H9 (cell line): Measurements from ENCODE around the gene COL11A1. TPM values are rescaled to one million over a fixed set of nuclear protein-coding genes. Genes with fewer than 3 reads are reported as not detected.
A peak's percentile ranks its signal among the peaks of the same experiment; 100 is the strongest.

ENCODE experiments used
- DNase-seq: peaks from one replicate; pipeline ENCODE4 v3.0.0-alpha.2; 2017
- H2AFZ ChIP-seq: one replicate; pipeline ENCODE4 v1.6.1; 2013; ENCODE audit warnings: mild to moderate bottlenecking, low read length, control low read depth, moderate library complexity
- H2AK5ac ChIP-seq: 2 replicates; pipeline ENCODE4 v1.6.1; 2013; ENCODE audit warnings: low read length, control low read depth, mixed read lengths; ENCODE audit not compliant: insufficient read length
- H2BK120ac ChIP-seq: one replicate; pipeline ENCODE4 v1.6.1; 2013; ENCODE audit warnings: low read depth, mild to moderate bottlenecking, low read length, control low read depth, inconsistent platforms; ENCODE audit not compliant: poor library complexity, severe bottlenecking
- H2BK12ac ChIP-seq: 2 replicates; pipeline ENCODE4 v1.6.1; 2013; ENCODE audit warnings: low read length, control low read depth, mixed read lengths, low read depth; ENCODE audit not compliant: insufficient read length
- H2BK15ac ChIP-seq: 2 replicates; pipeline ENCODE4 v1.6.1; 2013; ENCODE audit warnings: low read depth, low read length, control low read depth
- H2BK20ac ChIP-seq: one replicate; pipeline ENCODE4 v1.6.1; 2013; ENCODE audit warnings: low read depth, mild to moderate bottlenecking, low read length, control low read depth, inconsistent platforms; ENCODE audit not compliant: poor library complexity, severe bottlenecking
- H2BK5ac ChIP-seq: 2 replicates; pipeline ENCODE4 v1.6.1; 2013; ENCODE audit warnings: low read length, control low read depth, mixed read lengths; ENCODE audit not compliant: insufficient read length
- H3K14ac ChIP-seq: 2 replicates; pipeline ENCODE4 v1.6.1; 2013; ENCODE audit warnings: low read length, control low read depth; ENCODE audit not compliant: insufficient read depth
- H3K18ac ChIP-seq: 2 replicates; pipeline ENCODE4 v1.6.1; 2013; ENCODE audit warnings: low read depth, mild to moderate bottlenecking, mixed read lengths, low read length, control low read depth; ENCODE audit not compliant: insufficient read length
- H3K23ac ChIP-seq: 2 replicates; pipeline ENCODE4 v1.6.1; 2013; ENCODE audit warnings: low read length, control low read depth, mixed read lengths, low read depth; ENCODE audit not compliant: insufficient read length
- H3K23me2 ChIP-seq: 2 replicates; pipeline ENCODE4 v1.6.1; 2013; ENCODE audit warnings: low read depth, mild to moderate bottlenecking, mixed read lengths, low read length, control low read depth; ENCODE audit not compliant: insufficient read length, poor library complexity, severe bottlenecking
- H3K27ac ChIP-seq: 2 replicates; pipeline ENCODE4 v1.5.1; 2013; ENCODE audit warnings: low read length, control low read depth, mixed read lengths, low read depth; ENCODE audit not compliant: insufficient read length
- H3K27me3 ChIP-seq: 2 replicates; pipeline ENCODE4 v1.6.1; 2013; ENCODE audit warnings: low read length, control low read depth, inconsistent platforms; ENCODE audit not compliant: insufficient read depth
- H3K4ac ChIP-seq: 2 replicates; pipeline ENCODE4 v1.6.1; 2013; ENCODE audit warnings: low read depth, mild to moderate bottlenecking, control low read depth, inconsistent platforms, low read length, moderate library complexity
- H3K4me1 ChIP-seq: 2 replicates; pipeline ENCODE4 v1.6.1; 2013; ENCODE audit warnings: low read length, control low read depth, inconsistent platforms; ENCODE audit not compliant: insufficient read depth
- H3K4me2 ChIP-seq: 2 replicates; pipeline ENCODE4 v1.6.1; 2013; ENCODE audit warnings: low read length, control low read depth, mixed read lengths; ENCODE audit not compliant: insufficient read length, insufficient read depth
- H3K56ac ChIP-seq: 2 replicates; pipeline ENCODE4 v1.6.1; 2013; ENCODE audit warnings: low read depth, mild to moderate bottlenecking, mixed read lengths, low read length, control low read depth; ENCODE audit not compliant: insufficient read length
- H3K79me1 ChIP-seq: 2 replicates; pipeline ENCODE4 v1.6.1; 2013; ENCODE audit warnings: low read depth, mild to moderate bottlenecking, moderate library complexity, low read length, control low read depth, inconsistent platforms; ENCODE audit not compliant: insufficient read depth, poor library complexity, severe bottlenecking
- H3K79me2 ChIP-seq: 2 replicates; pipeline ENCODE4 v1.6.1; 2013; ENCODE audit warnings: low read length, control low read depth, inconsistent platforms; ENCODE audit not compliant: insufficient read depth
- H3K9ac ChIP-seq: 2 replicates; pipeline ENCODE4 v1.6.1; 2013; ENCODE audit warnings: low read length, control low read depth, mixed read lengths; ENCODE audit not compliant: insufficient read length; ENCODE audit errors: extremely low read depth
- H3K9me3 ChIP-seq: one replicate; pipeline ENCODE4 v1.6.1; 2013; ENCODE audit warnings: low read depth, low read length, inconsistent platforms; ENCODE audit not compliant: control insufficient read depth
- H3T11ph ChIP-seq: one replicate; pipeline ENCODE4 v1.6.1; 2013; ENCODE audit warnings: mild to moderate bottlenecking, low read length, control low read depth, inconsistent platforms
- H4K20me1 ChIP-seq: one replicate; pipeline ENCODE4 v1.6.1; 2013; ENCODE audit not compliant: control insufficient read depth, insufficient read length, insufficient read depth
- H4K5ac ChIP-seq: 2 replicates; pipeline ENCODE4 v1.6.1; 2013; ENCODE audit warnings: low read depth, mild to moderate bottlenecking, mixed read lengths, low read length, control low read depth; ENCODE audit not compliant: insufficient read length
- H4K8ac ChIP-seq: replicated peaks from 2 replicates; pipeline ENCODE4 v1.6.1; 2013; ENCODE audit warnings: low read length, control low read depth, mixed read lengths, low read depth; ENCODE audit not compliant: insufficient read length
- H4K91ac ChIP-seq: 2 replicates; pipeline ENCODE4 v1.6.1; 2013; ENCODE audit warnings: low read depth, mild to moderate bottlenecking, moderate library complexity, mixed read lengths, low read length, control low read depth; ENCODE audit not compliant: insufficient read length
- H3K27ac Mint-ChIP-seq, 3 experiments: 2 replicates in 2 of 3; 3 replicates in 1 of 3; pipeline ENCODE4 v1.8.0; 2020 to 2021; ENCODE audit warnings: mixed read lengths in 3 of 3, mild to moderate bottlenecking in 1 of 3, moderate library complexity in 1 of 3
- H3K27me3 Mint-ChIP-seq: 2 replicates; pipeline ENCODE4 v1.8.0; 2021; ENCODE audit warnings: low read depth, mild to moderate bottlenecking, moderate library complexity, mixed read lengths
- H3K36me3 Mint-ChIP-seq, 3 experiments: 2 replicates in 2 of 3; 3 replicates in 1 of 3; pipeline ENCODE4 v1.8.0; 2020 to 2021; ENCODE audit warnings: low read depth in 3 of 3, mixed read lengths in 3 of 3; ENCODE audit not compliant: insufficient read depth in 1 of 3
- H3K4me1 Mint-ChIP-seq, 2 experiments: 2 replicates each; pipeline ENCODE4 v1.8.0; 2020; ENCODE audit warnings: mixed read lengths in 2 of 2
- H3K4me3 Mint-ChIP-seq, 2 experiments: 2 replicates in 1 of 2; 3 replicates in 1 of 2; pipeline ENCODE4 v1.8.0; 2020 to 2021; ENCODE audit warnings: mild to moderate bottlenecking in 2 of 2, mixed read lengths in 2 of 2, moderate library complexity in 1 of 2
- H3K9me3 Mint-ChIP-seq, 2 experiments: 2 replicates in 1 of 2; 3 replicates in 1 of 2; pipeline ENCODE4 v1.8.0; 2020; ENCODE audit warnings: mild to moderate bottlenecking in 2 of 2, mixed read lengths in 2 of 2, moderate library complexity in 1 of 2
- WGBS: extraction: QIAGEN DNeasy Blood & Tissue Kit; methylation state at CpG from one replicate; pipeline ENCODE4 v1.1.7; 2013; ENCODE audit warnings: missing lambda C conversion rate, low lambda C conversion rate, mixed read lengths; ENCODE audit not compliant: insufficient read length; ENCODE audit errors: extremely low coverage; 5-methylcytosine and 5-hydroxymethylcytosine counted together
- total RNA-seq: library from RNA; stranded (reverse); gene quantifications from 2 replicates; pipeline ENCODE4 v1.2.1, GENCODE V29; 2021
- TF ChIP-seq, protein P1 (sequence below): fragments of 200-600 bp; sonication (generic); conservative IDR thresholded peaks from 3 replicates; pipeline ENCODE4 v1.8.0; 2021; ENCODE audit warnings: antibody characterized with exemption, mild to moderate bottlenecking

The COL11A1 gene
- total RNA-seq, 1 experiment from 2014 or later: 7.5 TPM

DNA sequence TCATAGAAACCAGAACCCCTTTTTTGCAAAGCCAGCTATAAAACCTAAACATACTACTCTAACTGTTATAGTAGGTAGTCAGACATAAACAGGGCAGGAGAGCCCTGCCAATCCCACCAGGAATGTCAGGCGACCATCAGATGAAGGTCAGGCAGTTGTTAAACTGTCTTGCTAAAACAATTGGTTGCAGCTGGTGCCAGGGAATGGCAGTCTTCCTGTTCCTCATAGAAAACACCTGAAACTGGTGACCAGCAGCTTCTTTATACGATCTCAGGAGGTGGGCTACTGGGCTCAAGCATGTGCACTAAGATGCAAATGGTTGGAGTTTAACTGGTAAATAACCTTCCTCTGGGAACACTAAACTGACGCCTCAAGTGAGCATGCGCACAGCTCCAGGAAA is 224.1 kb downstream of the COL11A1 start:
- H2AFZ ChIP-seq: no peak overlapping the region
- H3K79me2 ChIP-seq: no peaks in the 10 kb centered on the region
- H3K4ac ChIP-seq: no peak overlapping the region
- no peaks in the 10 kb centered on the region for H3K9me3 ChIP-seq
- no peaks in the 10 kb centered on the region for H3K79me1 ChIP-seq
- no peak overlapping the region for H2AK5ac ChIP-seq
- no peak overlapping the region for H3K56ac ChIP-seq
- Mint-ChIP-seq H3K9me3 (no peaks in the 10 kb centered on the region; a peak in 1 of 5 replicates), H3K36me3 (no peaks in the 10 kb centered on the region), H3K27me3 (no peaks in the 10 kb centered on the region), H3K4me1 (peaks cover 10 to 16% of the 10 kb centered on the region in 2 experiments), H3K4me3 (no peak overlapping the region), H3K27ac (peak overlapping the region in 2 of 3 experiments; percentile 49 to 91; a peak in 4 of 7 replicates)
- H3K4me1 ChIP-seq: no peaks in the 10 kb centered on the region; the same call in 1 of the 2 replicates
- H4K20me1 ChIP-seq: no peaks in the 10 kb centered on the region
- no peaks in the 10 kb centered on the region for H3K27me3 ChIP-seq
- no peak overlapping the region for H3T11ph ChIP-seq
- no peak overlapping the region for H2BK120ac ChIP-seq
- no peak overlapping the region for H4K5ac ChIP-seq
- no peak overlapping the region for H2BK5ac ChIP-seq
- WGBS: no CpG with 5 or more reads among the region's 4 CpGs
- H3K14ac ChIP-seq: no peak overlapping the region
- H4K91ac ChIP-seq: no peak overlapping the region
- no peak overlapping the region for H3K23ac ChIP-seq
- no peak overlapping the region for H2BK12ac ChIP-seq
- no peak overlapping the region for H3K9ac ChIP-seq
- H2BK15ac ChIP-seq: no peak overlapping the region
- TF ChIP-seq, protein P1, sequence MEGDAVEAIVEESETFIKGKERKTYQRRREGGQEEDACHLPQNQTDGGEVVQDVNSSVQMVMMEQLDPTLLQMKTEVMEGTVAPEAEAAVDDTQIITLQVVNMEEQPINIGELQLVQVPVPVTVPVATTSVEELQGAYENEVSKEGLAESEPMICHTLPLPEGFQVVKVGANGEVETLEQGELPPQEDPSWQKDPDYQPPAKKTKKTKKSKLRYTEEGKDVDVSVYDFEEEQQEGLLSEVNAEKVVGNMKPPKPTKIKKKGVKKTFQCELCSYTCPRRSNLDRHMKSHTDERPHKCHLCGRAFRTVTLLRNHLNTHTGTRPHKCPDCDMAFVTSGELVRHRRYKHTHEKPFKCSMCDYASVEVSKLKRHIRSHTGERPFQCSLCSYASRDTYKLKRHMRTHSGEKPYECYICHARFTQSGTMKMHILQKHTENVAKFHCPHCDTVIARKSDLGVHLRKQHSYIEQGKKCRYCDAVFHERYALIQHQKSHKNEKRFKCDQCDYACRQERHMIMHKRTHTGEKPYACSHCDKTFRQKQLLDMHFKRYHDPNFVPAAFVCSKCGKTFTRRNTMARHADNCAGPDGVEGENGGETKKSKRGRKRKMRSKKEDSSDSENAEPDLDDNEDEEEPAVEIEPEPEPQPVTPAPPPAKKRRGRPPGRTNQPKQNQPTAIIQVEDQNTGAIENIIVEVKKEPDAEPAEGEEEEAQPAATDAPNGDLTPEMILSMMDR: no peak
- H4K8ac ChIP-seq: no peak overlapping the region
- no peak overlapping the region for H3K4me2 ChIP-seq
- H2BK20ac ChIP-seq: no peak overlapping the region
- H3K18ac ChIP-seq: no peak overlapping the region
- no peak overlapping the region for H3K27ac ChIP-seq
- DNase-seq: peak; percentile 35
- no peaks in the 10 kb centered on the region for H3K23me2 ChIP-seq
